ENCODE data around the gene GNAO1.

The GNAO1 gene

GRCh38 chr16:56263711-56264608 lies 72.7 kb downstream of the GNAO1 start:
- no peak for DNase-seq (ENCODE audit: low read depth in 2 of 2, low spot score in 1 of 2)

- no peak for DNase-seq (ENCODE audit: low read depth in 2 of 2, low spot score in 1 of 2)
Observed at GRCh38 chr16:56264609-56264972, 73.3 kb downstream of the GNAO1 start.

- no peak for DNase-seq (ENCODE audit: low read depth in 2 of 2, low spot score in 1 of 2)
Observed at GRCh38 chr16:56265184-56265583, 73.9 kb downstream of the GNAO1 start.

GRCh38 chr16:56265746-56266145 lies 74.5 kb downstream of the GNAO1 start:
- no peak for DNase-seq (ENCODE audit: low read depth in 2 of 2, low spot score in 1 of 2)

- no peak for DNase-seq (ENCODE audit: low read depth in 2 of 2, low spot score in 1 of 2)
Observed at GRCh38 chr16:56266641-56267607, 75.6 kb downstream of the GNAO1 start.

GRCh38 chr16:56267888-56268287 lies 76.6 kb downstream of the GNAO1 start:
- DNase-seq (ENCODE audit: low read depth in 2 of 2, low spot score in 1 of 2), result no peak

- no peak for DNase-seq (ENCODE audit: low read depth in 2 of 2, low spot score in 1 of 2)
Observed at GRCh38 chr16:56268799-56269198, 77.5 kb downstream of the GNAO1 start.

GRCh38 chr16:56269281-56269680 lies 78.0 kb downstream of the GNAO1 start:
- DNase-seq (ENCODE audit: low read depth in 2 of 2, low spot score in 1 of 2), result no peak

GRCh38 chr16:56269811-56270684 lies 78.8 kb downstream of the GNAO1 start:
- no peak for DNase-seq (ENCODE audit: low read depth in 2 of 2, low spot score in 1 of 2)

GRCh38 chr16:56270828-56271227 lies 79.5 kb downstream of the GNAO1 start:
- no peak for DNase-seq (ENCODE audit: low read depth in 2 of 2, low spot score in 1 of 2)

- DNase-seq (ENCODE audit: low read depth in 2 of 2, low spot score in 1 of 2), result no peak
Observed at GRCh38 chr16:56272583-56272894, 81.2 kb downstream of the GNAO1 start.

- DNase-seq (ENCODE audit: low read depth in 2 of 2, low spot score in 1 of 2), result no peak
Observed at GRCh38 chr16:56273615-56274014, 82.3 kb downstream of the GNAO1 start.

GRCh38 chr16:56274369-56274768 lies 83.1 kb downstream of the GNAO1 start:
- DNase-seq (ENCODE audit: low read depth in 2 of 2, low spot score in 1 of 2), result no peak

GRCh38 chr16:56275076-56275475 lies 83.8 kb downstream of the GNAO1 start:
- DNase-seq (ENCODE audit: low read depth in 2 of 2, low spot score in 1 of 2), result no peak

GRCh38 chr16:56275801-56276200 lies 84.5 kb downstream of the GNAO1 start:
- no peak for DNase-seq (ENCODE audit: low read depth in 2 of 2, low spot score in 1 of 2)

GRCh38 chr16:56277075-56277474 lies 85.8 kb downstream of the GNAO1 start:
- no peak for DNase-seq (ENCODE audit: low read depth in 2 of 2, low spot score in 1 of 2)

GRCh38 chr16:56278196-56278855 lies 87.0 kb downstream of the GNAO1 start:
- DNase-seq (ENCODE audit: low read depth in 2 of 2, low spot score in 1 of 2), result no peak

- peak in 1 of 2 donors; percentile 18 for DNase-seq (ENCODE audit: low read depth in 2 of 2, low spot score in 1 of 2)
Observed at GRCh38 chr16:56279132-56279531, 87.8 kb downstream of the GNAO1 start.

GRCh38 chr16:56279914-56280313 lies 88.6 kb downstream of the GNAO1 start:
- no peak for DNase-seq (ENCODE audit: low read depth in 2 of 2, low spot score in 1 of 2)

GRCh38 chr16:56281249-56281805 lies 90.0 kb downstream of the GNAO1 start:
- no peak for DNase-seq (ENCODE audit: low read depth in 2 of 2, low spot score in 1 of 2)

All from stimulated activated CD8-positive, alpha-beta memory T cell treated with anti-CD3 and anti-CD28 coated beads, Interleukin-4, amount 100 ng/mL, for 4 hours (primary cell).